ENCODE results near the gene STXBP5L. TPM values are rescaled to one million over a fixed set of nuclear protein-coding genes. Genes with fewer than 3 reads are reported as not detected.
A peak's percentile ranks its signal among the peaks of the same experiment; 100 is the strongest.

STXBP5L gene
- total RNA-seq, 2 donors from 2014 or later, result under 0.01 to 0.78 TPM

GRCh38 chr3:120907659-120908029 is 361 bp upstream of the STXBP5L start:
- no peak for TF ChIP-seq CTCF (IDR thresholded peaks at IDR 0.05)
- TF ChIP-seq POLR2A (IDR thresholded peaks at IDR 0.05), result no peak
- peaks cover 0 to 9% of the 10 kb centered on the region in 2 donors for H3K27me3 ChIP-seq
- H3K4me3 ChIP-seq, result no peak overlapping the region
- H3K4me1 ChIP-seq, result peaks cover 11% of the 10 kb centered on the region
- peak overlapping the region in 2 of 4 donors; percentile 58 to 75 for H3K27ac ChIP-seq
- ATAC-seq (no peak), DNase-seq (no peak)
- intact Hi-C loops (cut with DNase I), result no loop called here
- WGBS, 2 donors, result 4 to 6% methylated on average over 11 of the region's 11 CpGs
- H3K36me3 ChIP-seq (replicated peaks in 1 of 2; ENCODE audit: insufficient read depth in 1 of 2, low read depth in 2 of 2), result no peaks in the 10 kb centered on the region
- H3K9me3 ChIP-seq, result no peaks in the 10 kb centered on the region

- no peaks in the 10 kb centered on the region for H3K9me3 ChIP-seq
- peak overlapping the region in 2 of 4 donors; percentile 52 to 75 for H3K27ac ChIP-seq
- no peaks in the 10 kb centered on the region for H3K36me3 ChIP-seq (replicated peaks in 1 of 2; ENCODE audit: insufficient read depth in 1 of 2, low read depth in 2 of 2)
- peak in 2 of 4 donors; percentile 17 to 18 for DNase-seq
- peaks cover 11% of the 10 kb centered on the region for H3K4me1 ChIP-seq
- intact Hi-C loops (cut with DNase I), result no loop called here
- H3K27me3 ChIP-seq, result peaks cover 0 to 9% of the 10 kb centered on the region in 2 donors
- WGBS, 2 donors, result 2 to 3% methylated on average over 25 to 26 of the region's 26 CpGs
- ATAC-seq, result no peak
- peak overlapping the region in 1 of 2 donors; percentile 54 for H3K4me3 ChIP-seq
- TF ChIP-seq CTCF (IDR thresholded peaks at IDR 0.05), result no peak
- TF ChIP-seq POLR2A (IDR thresholded peaks at IDR 0.05), result no peak
Observed at GRCh38 chr3:120908795-120909601, 993 bp downstream of the STXBP5L start.

- no peak overlapping the region for H3K4me3 ChIP-seq
- peak in 1 of 4 donors; percentile 6 for DNase-seq
- WGBS, 2 donors, result 19 to 40% methylated on average over 4 of the region's 4 CpGs
- H3K36me3 ChIP-seq (replicated peaks in 1 of 2; ENCODE audit: insufficient read depth in 1 of 2, low read depth in 2 of 2), result no peaks in the 10 kb centered on the region
- intact Hi-C loops (cut with DNase I), result no loop called here
- no peak overlapping the region for H3K27ac ChIP-seq
- ATAC-seq, result no peak
- peaks cover 11% of the 10 kb centered on the region for H3K4me1 ChIP-seq
- peaks cover 0 to 9% of the 10 kb centered on the region in 2 donors for H3K27me3 ChIP-seq
- H3K9me3 ChIP-seq, result no peaks in the 10 kb centered on the region
- TF ChIP-seq CTCF (IDR thresholded peaks at IDR 0.05), result no peak
- no peak for TF ChIP-seq POLR2A (IDR thresholded peaks at IDR 0.05)
Observed at GRCh38 chr3:120909602-120909878, 1.5 kb downstream of the STXBP5L start.

GRCh38 chr3:120926146-120926545 is 18.1 kb downstream of the STXBP5L start:
- Histone ChIP-seq H3K4me1 (no peaks in the 10 kb centered on the region), H3K4me3 (no peak overlapping the region), H3K9me3 (peaks cover 0 to 5% (median 0%) of the 10 kb centered on the region in 3 donors), H3K36me3 (replicated peaks in 1 of 2; ENCODE audit: insufficient read depth in 1 of 2, low read depth in 2 of 2) (no peaks in the 10 kb centered on the region), H3K27me3 (no peaks in the 10 kb centered on the region), H3K27ac (no peak overlapping the region)
- no peak for DNase-seq
- WGBS, 2 donors, result 76 to 86% methylated on average over 1 of the region's 1 CpG
- intact Hi-C loops (cut with DNase I), result no loop called here
- no peak for TF ChIP-seq POLR2A (IDR thresholded peaks at IDR 0.05)
- no peak for TF ChIP-seq CTCF (IDR thresholded peaks at IDR 0.05)
- no peak for ATAC-seq

- Histone ChIP-seq H3K4me1 (no peaks in the 10 kb centered on the region), H3K27me3 (no peaks in the 10 kb centered on the region), H3K27ac (no peak overlapping the region), H3K36me3 (replicated peaks in 1 of 2; ENCODE audit: insufficient read depth in 1 of 2, low read depth in 2 of 2) (no peaks in the 10 kb centered on the region), H3K4me3 (no peak overlapping the region), H3K9me3 (peaks cover 0 to 5% (median 0%) of the 10 kb centered on the region in 3 donors)
- 85 to 90% methylated on average over 1 of the region's 1 CpG for WGBS, 2 donors
- intact Hi-C loops (cut with DNase I), result no loop called here
- no peak for ATAC-seq
- no peak for TF ChIP-seq CTCF (IDR thresholded peaks at IDR 0.05)
- TF ChIP-seq POLR2A (IDR thresholded peaks at IDR 0.05), result no peak
- DNase-seq, result no peak
Observed at GRCh38 chr3:120928991-120929390, 21.0 kb downstream of the STXBP5L start.
